GM23338 (cell line): ENCODE results near the gene RASA3. TPM values are rescaled to one million over a fixed set of nuclear protein-coding genes. Genes with fewer than 3 reads are reported as not detected.

Experiments used
- EZH2phosphoT487 ChIP-seq: fragments of 200-600 bp; sonication (generic); IDR thresholded peaks from one replicate; pipeline ENCODE4 v1.8.1; 2018; ENCODE audit warnings: antibody characterized with exemption; ENCODE audit not compliant: unreplicated experiment
- JUNB ChIP-seq: IDR thresholded peaks from one replicate; pipeline ENCODE4 v1.6.1; 2016; ENCODE audit warnings: antibody characterized with exemption; ENCODE audit not compliant: unreplicated experiment
- STAT1 ChIP-seq: IDR thresholded peaks from one replicate; pipeline ENCODE4 v1.6.1; 2016; ENCODE audit warnings: antibody characterized with exemption; ENCODE audit not compliant: unreplicated experiment
- ZNF331 ChIP-seq: fragments of 250-450 bp; sonication (Bioruptor Pico); IDR thresholded peaks from 2 replicates; pipeline ENCODE4 v1.5.0; 2020; ENCODE audit warnings: low read depth, mild to moderate bottlenecking, moderate library complexity
- ZNF462 ChIP-seq: fragments of 250-450 bp; sonication (Bioruptor Pico); IDR thresholded peaks from 2 replicates; pipeline ENCODE4 v1.5.0; 2020; ENCODE audit warnings: mild to moderate bottlenecking, moderate library complexity
- polyA plus RNA-seq: library from polyadenylated mRNA; unstranded; fragments of >200 nt; fragmentation: Nextera tagmentation; extraction: Ambion mirVana; gene quantifications from 2 replicates; pipeline ENCODE4 v1.2.1, GENCODE V29; 2016
- total RNA-seq: library from RNA; depleted of rRNA; stranded (reverse); fragments of >200 nt; shearing (Covaris generic); gene quantifications from 2 replicates; pipeline ENCODE4 v1.2.3, GENCODE V29; 2014
- TF ChIP-seq, protein P1 (sequence below): IDR thresholded peaks from one replicate; pipeline ENCODE4 v1.6.1; 2018; ENCODE audit warnings: antibody characterized with exemption; ENCODE audit not compliant: unreplicated experiment

The RASA3 gene
- total and polyA plus RNA-seq, 2 experiments from 2014 or later, result 11.2 to 20.7 TPM

DNA sequence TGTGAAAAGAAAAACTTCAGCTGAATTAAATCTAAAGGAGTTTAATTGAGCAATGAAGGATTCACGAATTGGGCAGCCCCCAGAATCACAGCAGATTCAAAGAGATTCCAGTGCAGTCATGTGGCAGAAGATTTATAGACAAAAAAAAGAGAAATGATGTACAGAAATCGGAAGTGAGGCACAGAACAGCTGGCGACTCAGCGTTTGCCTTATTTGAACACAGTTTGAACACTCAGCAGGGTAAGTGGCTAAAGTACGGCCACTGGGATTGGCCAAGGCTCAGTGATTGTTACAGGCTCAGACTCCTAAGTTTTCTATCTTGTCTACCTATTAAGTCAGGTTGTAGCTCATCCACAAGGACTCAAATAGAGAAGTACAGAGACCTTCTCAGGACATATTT lies 35.0 kb upstream of the RASA3 start (continued):
- TF ChIP-seq ZNF462, result no peak
- TF ChIP-seq STAT1, result no peak
- TF ChIP-seq JUNB, result no peak
- TF ChIP-seq, protein P1, sequence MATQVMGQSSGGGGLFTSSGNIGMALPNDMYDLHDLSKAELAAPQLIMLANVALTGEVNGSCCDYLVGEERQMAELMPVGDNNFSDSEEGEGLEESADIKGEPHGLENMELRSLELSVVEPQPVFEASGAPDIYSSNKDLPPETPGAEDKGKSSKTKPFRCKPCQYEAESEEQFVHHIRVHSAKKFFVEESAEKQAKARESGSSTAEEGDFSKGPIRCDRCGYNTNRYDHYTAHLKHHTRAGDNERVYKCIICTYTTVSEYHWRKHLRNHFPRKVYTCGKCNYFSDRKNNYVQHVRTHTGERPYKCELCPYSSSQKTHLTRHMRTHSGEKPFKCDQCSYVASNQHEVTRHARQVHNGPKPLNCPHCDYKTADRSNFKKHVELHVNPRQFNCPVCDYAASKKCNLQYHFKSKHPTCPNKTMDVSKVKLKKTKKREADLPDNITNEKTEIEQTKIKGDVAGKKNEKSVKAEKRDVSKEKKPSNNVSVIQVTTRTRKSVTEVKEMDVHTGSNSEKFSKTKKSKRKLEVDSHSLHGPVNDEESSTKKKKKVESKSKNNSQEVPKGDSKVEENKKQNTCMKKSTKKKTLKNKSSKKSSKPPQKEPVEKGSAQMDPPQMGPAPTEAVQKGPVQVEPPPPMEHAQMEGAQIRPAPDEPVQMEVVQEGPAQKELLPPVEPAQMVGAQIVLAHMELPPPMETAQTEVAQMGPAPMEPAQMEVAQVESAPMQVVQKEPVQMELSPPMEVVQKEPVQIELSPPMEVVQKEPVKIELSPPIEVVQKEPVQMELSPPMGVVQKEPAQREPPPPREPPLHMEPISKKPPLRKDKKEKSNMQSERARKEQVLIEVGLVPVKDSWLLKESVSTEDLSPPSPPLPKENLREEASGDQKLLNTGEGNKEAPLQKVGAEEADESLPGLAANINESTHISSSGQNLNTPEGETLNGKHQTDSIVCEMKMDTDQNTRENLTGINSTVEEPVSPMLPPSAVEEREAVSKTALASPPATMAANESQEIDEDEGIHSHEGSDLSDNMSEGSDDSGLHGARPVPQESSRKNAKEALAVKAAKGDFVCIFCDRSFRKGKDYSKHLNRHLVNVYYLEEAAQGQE, result no peak
- no peak for TF ChIP-seq EZH2phosphoT487
- no peak for TF ChIP-seq ZNF331 (CRISPR knock-in tag)
